ENCODE data around the gene APCDD1L.

GRCh38 chr20:58559368-58559729, 44.1 kb upstream of the APCDD1L start:
- TF ChIP-seq CTCF (conservative IDR thresholded peaks at IDR 0.05; ENCODE audit: low read length) (no peak), EZH2phosphoT487 (IDR thresholded peaks at IDR 0.05; ENCODE audit: borderline replicate concordance) (no peak)

Measured in Loucy (cell line).